Measurements from ENCODE around the gene WAPL.

Gene WAPL

DNA sequence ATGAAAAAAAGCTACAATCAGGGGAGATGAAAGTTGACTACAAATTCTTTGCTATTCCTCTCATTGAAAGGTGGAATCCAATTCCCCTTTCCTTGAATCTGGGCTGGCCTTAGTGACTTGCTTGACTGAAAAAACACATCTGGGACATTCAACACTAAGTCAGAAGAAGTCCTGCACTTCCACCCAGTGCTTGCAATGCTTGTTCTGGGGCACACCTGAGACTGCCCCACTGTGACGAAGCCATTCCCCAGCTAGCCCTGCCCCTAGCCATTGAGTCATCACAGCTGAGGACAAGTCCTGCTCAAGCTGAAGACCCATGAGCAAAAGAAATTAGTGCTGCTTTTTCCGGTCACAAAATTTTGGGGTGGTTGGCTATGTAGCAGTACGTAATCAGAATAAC lies 135.8 kb downstream of the WAPL start:
- no peak for DNase-seq

Measured in NK-92 treated with Interleukin-12 subunit alpha and Interleukin-12 subunit beta, amount 100 ng/mL, for 24 hours (cell line).